K562 (cell line): ENCODE results near the gene LIMS1. TPM values are rescaled to one million over a fixed set of nuclear protein-coding genes. Genes with fewer than 3 reads are reported as not detected.
A peak's percentile ranks its signal among the peaks of the same experiment; 100 is the strongest.

Experiments used
- CBFA2T2 ChIP-seq: fragments of 450-650 bp; conservative IDR thresholded peaks from 2 replicates; pipeline ENCODE4 v1.6.1; 2017; ENCODE audit warnings: mild to moderate bottlenecking
- CTCF ChIP-seq, 3 experiments: IDR thresholded peaks in 2 of 3; conservative IDR thresholded peaks in 1 of 3; 2 replicates each; pipeline ENCODE4 v1.5.1; 2011 to 2012; ENCODE audit warnings: low read length in 3 of 3, mild to moderate bottlenecking in 3 of 3, control low read depth in 2 of 3, improper control_type of control experiment in 1 of 3, inconsistent platforms in 1 of 3, low read depth in 1 of 3, mixed read lengths in 1 of 3, moderate library complexity in 1 of 3; ENCODE audit not compliant: insufficient read depth in 2 of 3
- ERF ChIP-seq: fragments of 450-650 bp; formaldehyde crosslinking; IDR thresholded peaks from 2 replicates; pipeline ENCODE4 v1.4.0; 2020; ENCODE audit warnings: mild to moderate bottlenecking, mixed read lengths
- HNRNPUL1 ChIP-seq: fragments of 200-400 bp; formaldehyde crosslinking; IDR thresholded peaks from 2 replicates; pipeline ENCODE4 v1.6.1; 2017; ENCODE audit warnings: low read length
- KHSRP ChIP-seq: fragments of 450-650 bp; IDR thresholded peaks from 2 replicates; pipeline ENCODE4 v1.6.1; 2017
- MBD1 ChIP-seq: fragments of 250-450 bp; sonication (Bioruptor Pico); IDR thresholded peaks from 2 replicates; pipeline ENCODE4 v1.8.0; 2022; ENCODE audit warnings: inconsistent platforms
- NELFE ChIP-seq: IDR thresholded peaks from 2 replicates; pipeline ENCODE4 v1.6.1; 2011; ENCODE audit warnings: mild to moderate bottlenecking; ENCODE audit not compliant: insufficient read depth, insufficient read length
- OTX1 ChIP-seq: fragments of 450-650 bp; formaldehyde crosslinking; IDR thresholded peaks from 2 replicates; pipeline ENCODE4 v1.4.0; 2022; ENCODE audit warnings: mild to moderate bottlenecking
- PHB ChIP-seq: fragments of 250-450 bp; sonication (Bioruptor Pico); IDR thresholded peaks from 2 replicates; pipeline ENCODE4 v1.5.0; 2021
- PHB2 ChIP-seq: fragments of 450-650 bp; IDR thresholded peaks from 2 replicates; pipeline ENCODE4 v1.6.1; 2017; ENCODE audit warnings: low read depth
- RAD21 ChIP-seq, 2 experiments: fragments of 250-450 bp in 1 of 2; fragments of 450-650 bp in 1 of 2; sonication (Bioruptor Pico) in 1 of 2; formaldehyde crosslinking in 1 of 2; IDR thresholded peaks in 1 of 2; conservative IDR thresholded peaks in 1 of 2; 2 replicates each; pipeline versions ENCODE4 v1.4.0 to v1.8.0; 2020 to 2022; ENCODE audit warnings: mild to moderate bottlenecking in 2 of 2, moderate library complexity in 1 of 2
- RBFOX2 ChIP-seq: fragments of 200-400 bp; formaldehyde crosslinking; IDR thresholded peaks from 2 replicates; pipeline ENCODE4 v1.6.1; 2017; ENCODE audit warnings: low read depth, mild to moderate bottlenecking, low read length, moderate library complexity
- SMARCB1 ChIP-seq: IDR thresholded peaks from 2 replicates; pipeline ENCODE4 v1.6.1; 2011; ENCODE audit warnings: improper control_type of control experiment, low read depth; ENCODE audit not compliant: insufficient read length
- SOX6 ChIP-seq: fragments of 450-650 bp; IDR thresholded peaks from 2 replicates; pipeline ENCODE4 v1.6.1; 2014; ENCODE audit warnings: mild to moderate bottlenecking
- THRA ChIP-seq: fragments of 450-650 bp; IDR thresholded peaks from 2 replicates; pipeline ENCODE4 v1.6.1; 2017; ENCODE audit warnings: mild to moderate bottlenecking, moderate library complexity
- TSC22D4 ChIP-seq: fragments of 450-650 bp; IDR thresholded peaks from 2 replicates; pipeline ENCODE4 v1.6.1; 2016; ENCODE audit warnings: missing genetic modification characterization, missing biosample characterization, control low read depth
- U2AF2 ChIP-seq: fragments of 200-400 bp; formaldehyde crosslinking; optimal IDR thresholded peaks from 2 replicates; pipeline ENCODE3; 2017; ENCODE audit warnings: low read depth, mild to moderate bottlenecking, low read length
- ZBTB26 ChIP-seq: fragments of 450-650 bp; formaldehyde crosslinking; IDR thresholded peaks from 2 replicates; pipeline ENCODE4 v1.4.0; 2022; ENCODE audit warnings: missing genetic modification characterization
- ZFP30 ChIP-seq: fragments of 250-450 bp; sonication (Bioruptor Pico); IDR thresholded peaks from 2 replicates; pipeline ENCODE4 v1.8.0; 2022; ENCODE audit warnings: moderate library complexity, mild to moderate bottlenecking, inconsistent platforms, borderline replicate concordance
- ZNF3 ChIP-seq: fragments of 250-450 bp; sonication (Bioruptor Pico); IDR thresholded peaks from 2 replicates; pipeline ENCODE4 v1.5.0; 2021; ENCODE audit warnings: mild to moderate bottlenecking, moderate library complexity
- ZNF384 ChIP-seq: IDR thresholded peaks from 2 replicates; pipeline ENCODE4 v1.6.1; 2012; ENCODE audit warnings: low read depth, low read length, improper control_type of control experiment
- ZNF76 ChIP-seq: fragments of 250-450 bp; sonication (Bioruptor Pico); IDR thresholded peaks from 2 replicates; pipeline ENCODE4 v1.4.0; 2020; ENCODE audit warnings: mild to moderate bottlenecking, moderate library complexity, borderline replicate concordance
- ZNF77 ChIP-seq: fragments of 250-450 bp; sonication (Bioruptor Pico); IDR thresholded peaks from 2 replicates; pipeline ENCODE4 v1.5.0; 2020
- ZNF778 ChIP-seq: fragments of 450-650 bp; formaldehyde crosslinking; IDR thresholded peaks from 2 replicates; pipeline ENCODE4 v1.4.0; 2020; ENCODE audit warnings: mild to moderate bottlenecking, moderate library complexity
- polyA plus RNA-seq, 8 experiments: library from polyadenylated mRNA; depleted of rRNA in 4 of 8; stranded (reverse) in 5 of 8; unstranded in 3 of 8; fragments of >200 nt; fragmentation: Nextera tagmentation in 2 of 8; fragmentation: Illumina TruSeq in 1 of 8; extraction: Ambion mirVana in 2 of 8; extraction: Trizol in 1 of 8; gene quantifications; 2 replicates each; pipeline versions ENCODE4 v1.2.1 to v1.2.3, GENCODE V29; 2011 to 2014; ENCODE audit warnings: inconsistent platforms in 1 of 8, missing spikeins in 1 of 8
- total RNA-seq, 7 experiments: library from RNA; depleted of rRNA in 6 of 7; stranded (reverse); fragments of >200 nt in 6 of 7; fragmentation: Illumina TruSeq in 2 of 7; extraction: Trizol in 2 of 7; gene quantifications; 2 replicates each; pipeline versions ENCODE4 v1.2.1 to v1.2.3, GENCODE V29; 2011 to 2021; ENCODE audit warnings: low replicate concordance in 1 of 7

Gene LIMS1
- total and polyA plus RNA-seq, 9 of the 15 experiments (the other 6 are each of a cell fraction or from before 2014, with no cell fraction given) = 52.8 to 134 (median 81.0) TPM

GRCh38 chr2:108719149-108720044 lies 185.1 kb downstream of the LIMS1 start, which contains the start of gene RANBP2 (continued):
- TF ChIP-seq ZNF76 (CRISPR knock-in tag) = 0 out of 2 replicates have a peak, but pooled peaks have one; percentile 44
- no peak for TF ChIP-seq ZNF778 (CRISPR knock-in tag)
- no peak for TF ChIP-seq THRA
- TF ChIP-seq SMARCB1 = no peak
- no peak for TF ChIP-seq U2AF2
- no peak for TF ChIP-seq CBFA2T2
- no peak for TF ChIP-seq ZFP30 (CRISPR knock-in tag)
- TF ChIP-seq RBFOX2 = peak; percentile 97
- TF ChIP-seq NELFE = no peak
- no peak for TF ChIP-seq ERF (CRISPR knock-in tag)
- TF ChIP-seq PHB (CRISPR knock-in tag) = no peak
- TF ChIP-seq RAD21 (CRISPR knock-in tag; conservative IDR thresholded peaks at IDR 0.05 in 1 of 2, IDR thresholded peaks at IDR 0.05 in 1 of 2) = no peak
- no peak for TF ChIP-seq TSC22D4 (tag)
- TF ChIP-seq CTCF (IDR thresholded peaks at IDR 0.05 in 2 of 3, conservative IDR thresholded peaks at IDR 0.05 in 1 of 3; ENCODE audit: insufficient read depth in 2 of 3, low read depth in 1 of 3, low read length in 3 of 3) = no peak
- peak; percentile 94 for TF ChIP-seq KHSRP
- no peak for TF ChIP-seq PHB2
- TF ChIP-seq ZBTB26 (CRISPR knock-in tag) = no peak
- TF ChIP-seq ZNF384 = no peak
- TF ChIP-seq HNRNPUL1 = no peak
- TF ChIP-seq MBD1 = 0 out of 2 replicates have a peak, but pooled peaks have one; percentile 42
- peak; percentile 69 for TF ChIP-seq SOX6
- TF ChIP-seq ZNF77 (CRISPR knock-in tag) = no peak
- no peak for TF ChIP-seq OTX1 (CRISPR knock-in tag)
- TF ChIP-seq ZNF3 (CRISPR knock-in tag) = no peak
